KMS-11 (cell line): Measurements from ENCODE around the gene ST7.

ENCODE experiments used
- H2AFZ ChIP-seq: fragments of 200-600 bp; sonication (generic); 2 replicates; pipeline ENCODE4 v1.6.1; 2016; ENCODE audit warnings: antibody characterized with exemption, mixed run types, low read depth
- H3K27ac ChIP-seq: fragments of 200-600 bp; sonication (generic); 2 replicates; pipeline ENCODE4 v1.6.1; 2016; ENCODE audit warnings: mild to moderate bottlenecking, mixed run types
- H3K27me3 ChIP-seq: fragments of 200-600 bp; sonication (generic); 2 replicates; pipeline ENCODE4 v1.6.1; 2017; ENCODE audit warnings: mild to moderate bottlenecking, low read depth, mixed run types, moderate library complexity; ENCODE audit not compliant: insufficient read depth
- H3K36me3 ChIP-seq: fragments of 200-600 bp; sonication (generic); 2 replicates; pipeline ENCODE4 v1.6.1; 2017; ENCODE audit warnings: mild to moderate bottlenecking, mixed run types; ENCODE audit not compliant: insufficient read depth
- H3K4me1 ChIP-seq: fragments of 200-600 bp; sonication (generic); 2 replicates; pipeline ENCODE4 v1.6.1; 2016; ENCODE audit warnings: mild to moderate bottlenecking, low read depth, mixed run types; ENCODE audit not compliant: poor library complexity, severe bottlenecking
- H3K4me2 ChIP-seq: fragments of 200-600 bp; sonication (generic); 2 replicates; pipeline ENCODE4 v1.7.0; 2016; ENCODE audit warnings: mild to moderate bottlenecking, mixed run types
- H3K4me3 ChIP-seq: fragments of 200-600 bp; sonication (generic); IDR thresholded peaks from 2 replicates; pipeline ENCODE4 v1.6.1; 2017; ENCODE audit warnings: low read depth, low read length, mixed read lengths; ENCODE audit not compliant: insufficient read depth
- H3K79me2 ChIP-seq: fragments of 200-600 bp; sonication (generic); 2 replicates; pipeline ENCODE4 v1.6.1; 2016; ENCODE audit warnings: low read depth, mixed run types; ENCODE audit not compliant: insufficient read depth
- H3K9ac ChIP-seq: fragments of 200-600 bp; sonication (generic); 2 replicates; pipeline ENCODE4 v1.6.1; 2016; ENCODE audit warnings: mild to moderate bottlenecking, mixed run types
- H4K20me1 ChIP-seq: fragments of 200-600 bp; sonication (generic); 2 replicates; pipeline ENCODE4 v1.6.1; 2016; ENCODE audit warnings: mild to moderate bottlenecking, mixed run types; ENCODE audit not compliant: insufficient read depth
- CTCF ChIP-seq: fragments of 200-600 bp; sonication (generic); conservative IDR thresholded peaks from 2 replicates; pipeline ENCODE4 v1.6.1; 2017; ENCODE audit warnings: low read depth, mild to moderate bottlenecking, antibody characterized with exemption, low read length, moderate library complexity, mixed read lengths

ST7 gene

GRCh38 chr7:117083648-117084047 is 130.3 kb downstream of the ST7 start:
- H3K27ac ChIP-seq, result no peak overlapping the region
- H3K9ac ChIP-seq, result no peak overlapping the region
- no peaks in the 10 kb centered on the region for H3K27me3 ChIP-seq
- no peak overlapping the region for H2AFZ ChIP-seq
- H3K4me3 ChIP-seq, result no peak overlapping the region
- H3K79me2 ChIP-seq, result no peaks in the 10 kb centered on the region
- H4K20me1 ChIP-seq, result no peaks in the 10 kb centered on the region
- no peak for TF ChIP-seq CTCF
- H3K36me3 ChIP-seq, result no peaks in the 10 kb centered on the region
- H3K4me2 ChIP-seq, result no peak overlapping the region
- H3K4me1 ChIP-seq, result peaks cover 12% of the 10 kb centered on the region

- no peak overlapping the region for H3K4me2 ChIP-seq
- no peaks in the 10 kb centered on the region for H4K20me1 ChIP-seq
Observed at GRCh38 chr7:117084286-117084685, 131.0 kb downstream of the ST7 start.

GRCh38 chr7:117085275-117085674 is 132.0 kb downstream of the ST7 start:
- Histone ChIP-seq H3K4me3 (no peak overlapping the region), H3K27me3 (no peaks in the 10 kb centered on the region), H3K4me1 (peaks cover 12% of the 10 kb centered on the region), H3K4me2 (no peak overlapping the region), H2AFZ (no peak overlapping the region), H3K27ac (no peak overlapping the region), H4K20me1 (no peaks in the 10 kb centered on the region), H3K9ac (no peak overlapping the region), H3K79me2 (no peaks in the 10 kb centered on the region), H3K36me3 (no peaks in the 10 kb centered on the region)
- TF ChIP-seq CTCF, result no peak

More at GRCh38 chr7:117084286-117084685, 131.0 kb downstream of the ST7 start:
- no peak overlapping the region for H3K4me3 ChIP-seq
- no peak for TF ChIP-seq CTCF
- no peak overlapping the region for H3K27ac ChIP-seq
- peaks cover 12% of the 10 kb centered on the region for H3K4me1 ChIP-seq
- no peaks in the 10 kb centered on the region for H3K79me2 ChIP-seq
- no peak overlapping the region for H2AFZ ChIP-seq
- no peaks in the 10 kb centered on the region for H3K36me3 ChIP-seq
- H3K9ac ChIP-seq, result no peak overlapping the region
- no peaks in the 10 kb centered on the region for H3K27me3 ChIP-seq

GRCh38 chr7:117085769-117086463 is 132.6 kb downstream of the ST7 start:
- no peak for TF ChIP-seq CTCF
- no peaks in the 10 kb centered on the region for H4K20me1 ChIP-seq
- H3K27ac ChIP-seq, result no peak overlapping the region

More at GRCh38 chr7:117085769-117086463, 132.6 kb downstream of the ST7 start:
- H3K27me3 ChIP-seq, result no peaks in the 10 kb centered on the region
- H3K9ac ChIP-seq, result no peak overlapping the region
- H3K36me3 ChIP-seq, result no peaks in the 10 kb centered on the region
- peaks cover 12% of the 10 kb centered on the region for H3K4me1 ChIP-seq
- no peak overlapping the region for H3K4me2 ChIP-seq
- no peaks in the 10 kb centered on the region for H3K79me2 ChIP-seq
- H2AFZ ChIP-seq, result no peak overlapping the region
- H3K4me3 ChIP-seq, result no peak overlapping the region
